GM03348 (cell line): ENCODE measurements around the gene MAD2L1BP.
A peak's percentile ranks its signal among the peaks of the same experiment; 100 is the strongest.

Experiments used
- DNase-seq: peaks from one replicate; pipeline ENCODE4 v3.0.0; 2012; ENCODE audit warnings: low spot score

MAD2L1BP gene

DNA sequence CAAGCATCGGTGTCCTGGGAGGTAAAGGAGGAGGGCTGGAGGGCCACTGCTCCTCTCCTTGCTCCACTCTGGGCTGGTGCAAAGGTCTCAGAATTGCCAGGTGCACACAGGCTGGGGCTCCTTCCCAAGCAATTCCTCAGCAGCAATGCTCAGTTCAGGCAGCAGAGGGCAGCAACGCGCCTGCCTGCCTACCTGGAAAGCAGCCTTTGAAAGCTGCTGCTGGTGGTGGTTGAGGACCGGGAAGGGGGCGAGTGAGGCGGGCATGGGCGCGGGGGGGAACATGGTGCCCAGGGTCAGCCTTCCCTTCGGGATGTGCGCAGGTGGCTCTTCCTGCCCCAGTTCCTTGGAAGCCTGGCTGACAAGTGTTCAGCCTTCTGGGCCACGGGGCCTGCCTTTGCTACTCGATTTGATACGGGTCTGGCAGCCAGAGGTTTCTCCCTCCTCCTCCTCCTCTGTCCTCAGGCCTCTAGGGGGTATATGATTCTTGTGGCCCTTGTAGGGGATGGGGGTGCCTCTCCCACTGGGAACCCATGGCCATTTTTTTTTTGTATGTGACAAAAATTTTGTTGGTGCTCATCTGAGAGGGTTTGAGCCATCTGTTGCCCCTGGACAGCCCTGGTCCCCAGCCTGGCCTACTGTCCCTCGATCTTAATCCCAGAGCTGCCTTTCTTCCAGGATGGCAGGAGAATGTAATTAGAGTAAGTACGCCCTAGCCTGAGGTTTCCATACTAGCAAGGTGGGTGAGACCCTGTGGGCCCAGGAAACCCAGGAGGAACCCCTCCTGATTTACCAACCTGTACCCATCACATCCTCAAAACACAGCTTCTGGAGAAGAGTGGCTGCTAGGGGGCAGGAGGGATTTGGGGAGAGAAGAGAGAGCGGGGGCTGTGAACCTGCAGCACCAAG, 31.9 kb downstream of the MAD2L1BP start:
- DNase-seq = peak; percentile 88

DNA sequence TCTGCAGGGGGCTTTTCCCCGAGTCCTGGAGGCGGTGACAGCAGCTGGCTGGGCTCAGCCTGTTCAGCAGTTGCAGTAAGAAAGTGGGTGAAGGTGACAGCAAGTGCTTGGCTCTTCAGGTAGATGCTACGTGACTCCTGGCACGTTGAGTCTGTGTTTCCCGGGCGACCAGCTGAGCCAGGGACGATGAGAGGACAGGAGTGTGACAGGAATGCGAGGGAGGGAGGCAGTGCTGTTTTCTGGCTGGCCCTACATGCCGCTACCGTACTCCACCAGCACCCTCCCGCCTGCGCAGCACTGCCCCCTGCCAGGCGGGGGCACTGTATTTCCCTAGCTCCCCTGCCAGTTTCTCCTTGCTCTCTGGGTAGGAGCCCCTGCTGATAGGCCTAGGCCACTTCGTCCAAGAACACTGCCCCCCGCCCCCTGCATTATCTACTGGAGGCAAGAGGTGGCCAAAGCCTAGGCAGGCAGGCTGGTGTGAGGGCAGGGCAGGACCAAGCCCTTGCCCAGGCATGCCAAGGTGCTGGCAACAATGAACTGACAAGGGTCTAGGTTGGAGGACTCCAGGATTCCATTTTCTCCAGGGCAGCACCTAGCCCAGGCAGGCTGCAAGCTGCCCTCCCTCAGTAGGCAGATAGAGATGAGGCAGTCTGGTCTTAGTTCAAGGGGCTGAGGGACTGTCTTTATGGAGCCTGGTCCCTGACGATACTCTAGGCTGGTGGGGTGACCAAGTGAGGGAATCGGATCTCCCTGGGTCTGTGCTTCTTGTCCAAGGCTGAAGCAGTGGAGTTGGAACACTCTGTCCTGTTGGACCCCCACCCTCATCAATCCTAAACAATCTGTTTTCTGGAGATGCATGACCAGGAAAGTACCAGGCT, 32.8 kb downstream of the MAD2L1BP start:
- peak; percentile 83 for DNase-seq

DNA sequence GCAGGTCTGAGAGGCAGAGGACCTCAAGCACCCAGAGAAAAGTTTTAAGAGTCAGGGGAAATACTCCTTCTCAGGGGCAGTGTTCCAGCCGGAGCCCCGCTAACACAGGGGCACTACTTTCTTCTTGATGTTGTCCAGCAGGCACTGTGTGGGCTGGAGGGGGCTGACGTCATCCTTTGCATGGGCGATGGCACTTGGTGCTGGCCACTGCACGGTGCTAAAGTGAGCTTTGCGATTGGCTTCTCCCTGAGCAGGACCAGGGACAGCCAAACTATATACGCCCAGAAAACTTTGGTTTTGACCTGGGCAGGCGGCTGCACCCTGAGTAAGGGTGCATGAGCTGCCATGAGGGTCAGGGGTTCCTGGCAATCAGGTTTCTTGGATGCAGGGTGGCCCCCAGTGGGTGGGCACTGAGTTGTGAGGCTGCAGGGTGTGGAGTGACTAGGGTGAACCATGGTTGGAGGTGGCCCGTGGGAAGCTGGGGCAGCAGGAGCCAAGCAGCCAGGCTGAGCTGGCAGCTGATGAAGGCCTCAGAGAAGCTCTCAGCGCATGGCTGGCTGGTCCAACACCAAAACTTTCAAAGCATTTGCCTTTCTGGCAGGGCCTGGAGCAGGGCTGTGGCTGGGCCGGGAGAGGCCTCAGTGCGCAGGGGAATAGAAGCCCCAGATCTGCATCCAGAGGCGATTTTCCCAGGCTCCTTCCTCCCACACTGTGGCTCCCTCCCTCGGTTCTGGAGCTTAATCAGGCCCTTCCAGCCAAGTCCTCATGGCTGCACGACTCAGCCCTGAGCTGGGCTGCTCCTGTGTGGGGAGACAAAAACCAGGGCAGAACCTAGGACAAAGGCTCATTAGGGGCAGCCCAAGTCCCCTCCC, 33.6 kb downstream of the MAD2L1BP start:
- peak; percentile 81 for DNase-seq

GRCh38 chr6:43669922-43670622, 34.4 kb downstream of the MAD2L1BP start:
- no peak for DNase-seq

GRCh38 chr6:43670623-43670986, 35.0 kb downstream of the MAD2L1BP start:
- DNase-seq = no peak

DNA sequence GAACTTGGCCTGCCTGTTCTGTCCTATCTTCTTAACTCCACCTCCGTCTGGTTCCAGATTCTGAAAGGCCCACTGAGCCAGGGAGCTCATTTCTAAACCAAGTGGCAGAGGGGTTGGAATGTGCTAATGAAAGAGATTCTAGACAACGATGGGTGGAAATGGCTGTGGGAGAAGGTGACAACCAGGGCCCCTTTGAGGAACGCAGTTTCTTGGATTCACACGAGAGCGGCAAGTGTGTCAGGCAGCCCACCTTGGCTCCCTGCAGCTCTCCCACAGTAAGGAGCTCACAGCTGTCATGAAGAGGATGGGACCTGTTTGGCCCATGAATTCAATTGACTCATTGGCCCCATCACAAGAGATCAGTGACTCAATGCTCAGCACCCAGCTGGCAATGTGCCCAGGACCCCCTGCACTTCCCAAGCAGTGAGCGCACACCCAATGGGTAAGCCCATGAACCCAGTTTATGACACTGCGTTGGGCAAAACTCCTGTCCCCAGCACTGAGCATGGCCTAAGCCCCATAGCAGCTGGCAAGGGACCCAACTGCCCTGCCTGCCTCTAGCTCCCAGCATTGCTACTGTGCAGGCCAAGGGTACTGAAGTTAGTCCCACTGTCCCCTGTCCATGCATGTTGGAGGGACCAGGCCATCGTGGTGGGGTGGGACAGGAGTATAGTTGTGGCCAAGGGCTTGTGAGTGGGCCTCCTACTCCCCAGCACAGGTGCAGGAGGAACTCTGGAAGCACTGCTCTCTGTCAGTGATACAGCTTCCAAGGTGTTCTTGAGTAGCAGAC, 35.6 kb downstream of the MAD2L1BP start:
- no peak for DNase-seq

- no peak for DNase-seq
Measured at GRCh38 chr6:43671801-43672690, 36.4 kb downstream of the MAD2L1BP start.

- DNase-seq = no peak
Measured at GRCh38 chr6:43673444-43674084, 37.9 kb downstream of the MAD2L1BP start.

DNA sequence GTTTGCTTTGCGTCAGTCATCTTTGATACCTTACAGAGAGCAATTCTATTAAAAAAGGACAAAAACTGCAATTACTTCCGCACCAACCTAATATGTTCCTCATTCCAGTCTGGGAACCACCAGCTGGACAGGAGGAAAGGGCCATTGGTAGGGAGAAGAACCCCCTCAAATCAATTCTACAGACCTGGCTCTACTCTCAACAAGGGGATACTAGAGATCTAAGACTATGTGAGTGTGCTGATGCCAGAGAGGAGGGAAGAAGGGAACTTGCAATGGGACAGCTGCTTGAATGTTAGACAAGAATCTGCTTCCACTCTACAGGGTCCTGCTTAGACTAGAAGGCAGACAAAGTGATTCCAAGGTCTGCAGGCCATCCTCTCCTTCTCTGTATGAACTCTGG, 38.7 kb downstream of the MAD2L1BP start:
- no peak for DNase-seq

GRCh38 chr6:43674921-43675320, 39.3 kb downstream of the MAD2L1BP start:
- no peak for DNase-seq

GRCh38 chr6:43676962-43677606, 41.4 kb downstream of the MAD2L1BP start:
- no peak for DNase-seq

- DNase-seq = no peak
Measured at GRCh38 chr6:43677759-43678158, 42.1 kb downstream of the MAD2L1BP start.

DNA sequence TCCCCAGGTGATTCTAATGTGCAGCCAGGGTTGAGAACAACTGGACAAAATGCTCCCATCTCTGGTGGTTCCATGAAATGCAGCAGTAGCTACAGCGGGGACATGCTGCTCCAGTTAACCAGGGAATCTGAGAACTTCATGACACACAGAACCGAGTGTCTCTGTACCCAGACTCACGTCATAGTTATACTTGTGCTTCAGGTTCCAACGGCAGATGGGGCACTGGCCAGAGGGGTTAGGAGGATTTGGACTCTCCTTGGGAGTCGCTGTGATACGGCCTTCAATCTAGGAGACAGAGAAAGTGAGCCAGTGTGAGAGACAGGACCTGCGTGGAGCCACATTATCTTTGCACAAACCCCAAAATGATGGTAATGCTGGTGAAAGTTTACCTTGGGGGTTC, 42.7 kb downstream of the MAD2L1BP start:
- no peak for DNase-seq

GRCh38 chr6:43679057-43679456, 43.4 kb downstream of the MAD2L1BP start:
- DNase-seq = no peak

DNA sequence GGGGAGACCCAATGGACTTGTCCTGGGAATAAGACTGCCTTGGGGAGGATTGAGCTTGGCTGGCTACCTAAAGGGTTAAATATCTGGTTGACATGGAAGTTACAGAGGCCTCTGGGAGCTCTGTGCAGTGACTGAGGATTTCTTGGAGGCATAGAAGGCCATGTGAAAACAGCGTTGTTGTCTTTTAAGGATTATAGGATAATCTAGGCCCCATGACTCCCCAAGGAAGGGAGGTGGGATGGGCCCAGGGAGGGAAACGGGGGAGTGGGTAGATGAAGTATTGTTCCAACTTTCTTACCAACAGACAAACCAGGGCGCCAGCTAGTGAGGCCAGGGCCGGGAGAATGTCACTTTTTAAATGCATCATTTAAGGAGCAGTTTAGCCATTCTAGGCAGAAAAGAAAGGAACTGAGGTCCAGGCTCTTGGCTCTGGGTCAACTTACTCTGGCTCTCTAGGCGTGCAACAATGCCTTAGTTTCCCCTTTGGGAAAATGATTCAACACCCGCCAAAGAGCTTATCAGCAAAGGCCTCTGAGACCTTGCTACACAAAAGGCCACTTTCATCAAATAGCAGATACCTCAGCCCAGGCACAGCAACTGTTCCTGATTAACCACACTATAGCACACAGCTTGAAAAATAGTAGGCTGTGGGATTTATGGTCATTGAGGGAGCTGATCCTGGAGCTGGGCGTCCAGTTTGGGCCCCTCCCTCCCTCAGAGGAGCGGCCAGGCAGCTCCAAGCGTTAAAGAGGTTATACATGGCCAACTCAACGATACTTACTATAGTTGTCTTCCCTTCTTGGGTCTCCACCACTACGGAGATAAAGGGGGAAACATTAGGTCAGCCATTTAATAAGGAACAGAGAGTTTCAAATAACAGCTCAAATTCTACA, 44.9 kb downstream of the MAD2L1BP start:
- DNase-seq = no peak

DNA sequence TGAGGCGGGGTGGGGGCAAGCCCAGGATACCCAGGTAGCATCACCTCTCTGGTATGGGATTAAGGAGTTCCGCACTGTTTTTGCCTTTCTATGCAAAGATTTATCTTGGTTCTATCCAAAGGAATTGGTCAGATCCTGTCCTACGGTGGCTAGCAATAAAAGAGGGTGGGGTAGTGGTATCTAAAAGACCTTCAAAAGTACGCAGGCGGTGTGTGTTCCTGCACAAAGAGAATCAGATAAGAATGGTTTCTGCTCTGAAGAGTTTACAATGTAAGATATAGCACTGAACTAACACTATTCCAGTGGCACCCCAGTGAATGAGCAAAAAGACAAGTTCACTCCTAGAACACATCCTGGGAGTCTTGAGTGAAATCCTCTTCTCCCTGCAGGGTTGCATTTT, 45.7 kb downstream of the MAD2L1BP start:
- DNase-seq = no peak

GRCh38 chr6:43682724-43683429, 47.2 kb downstream of the MAD2L1BP start:
- no peak for DNase-seq
